CD4-positive, alpha-beta T cell treated with Interleukin-6 for 4 hours (primary cell): ENCODE measurements around the gene TXK.
A peak's percentile ranks its signal among the peaks of the same experiment; 100 is the strongest.

Experiments
- DNase-seq: peaks from one replicate; pipeline ENCODE4 v3.0.0-alpha.2; 2020; ENCODE audit warnings: mixed read lengths

TXK gene

GRCh38 chr4:48046059-48046458 lies 88.0 kb downstream of the TXK start:
- DNase-seq = no peak

- no peak for DNase-seq
These were observed 89.8 kb downstream of the TXK start for GRCh38 chr4:48044298-48044697.

- DNase-seq = no peak
These were observed 90.5 kb downstream of the TXK start for GRCh38 chr4:48043504-48043903.

GRCh38 chr4:48042979-48043461 lies 91.0 kb downstream of the TXK start:
- no peak for DNase-seq

- DNase-seq = no peak
These were observed 92.4 kb downstream of the TXK start for GRCh38 chr4:48041535-48042137.

- no peak for DNase-seq
These were observed 94.5 kb downstream of the TXK start for GRCh38 chr4:48039561-48039960.

- DNase-seq = no peak
These were observed 95.4 kb downstream of the TXK start for GRCh38 chr4:48038666-48039065.

- no peak for DNase-seq
These were observed 97.0 kb downstream of the TXK start for GRCh38 chr4:48037117-48037462.

- no peak for DNase-seq
These were observed 98.1 kb downstream of the TXK start for GRCh38 chr4:48035952-48036351.

- peak; percentile 69 for DNase-seq
These were observed 100.1 kb downstream of the TXK start for GRCh38 chr4:48033825-48034413.

GRCh38 chr4:48033412-48033811 lies 100.6 kb downstream of the TXK start:
- DNase-seq = no peak

- no peak for DNase-seq
These were observed 101.3 kb downstream of the TXK start for GRCh38 chr4:48032721-48033120.

GRCh38 chr4:48031802-48032525 lies 102.1 kb downstream of the TXK start:
- no peak for DNase-seq

GRCh38 chr4:48030470-48030869 lies 103.6 kb downstream of the TXK start:
- no peak for DNase-seq

- no peak for DNase-seq
These were observed 105.4 kb downstream of the TXK start for GRCh38 chr4:48028696-48029095.

- DNase-seq = no peak
These were observed 106.4 kb downstream of the TXK start for GRCh38 chr4:48027653-48028052.

- DNase-seq = no peak
These were observed 109.0 kb downstream of the TXK start for GRCh38 chr4:48025005-48025404.

- no peak for DNase-seq
These were observed 109.5 kb downstream of the TXK start for GRCh38 chr4:48024522-48024921.

GRCh38 chr4:48022192-48022799 lies 111.8 kb downstream of the TXK start:
- no peak for DNase-seq

- DNase-seq = no peak
These were observed 113.0 kb downstream of the TXK start for GRCh38 chr4:48021100-48021499.

- DNase-seq = no peak
These were observed 115.9 kb downstream of the TXK start for GRCh38 chr4:48018112-48018511.

- DNase-seq = peak; percentile 22
These were observed 116.9 kb downstream of the TXK start for GRCh38 chr4:48017108-48017571.
